Mesothelial cell of epicardium (in vitro differentiated cells): ENCODE results near the gene BCR. TPM values are rescaled to one million over a fixed set of nuclear protein-coding genes. Genes with fewer than 3 reads are reported as not detected.

Source experiments
- DNase-seq, 2 experiments: peaks; one replicate each; pipeline ENCODE4 v3.0.0; 2021; ENCODE audit warnings: low spot score in 2 of 2; ENCODE audit not compliant: unreplicated experiment in 2 of 2
- H3K27ac Mint-ChIP-seq: 2 replicates; pipeline ENCODE4 v1.8.0; 2021; ENCODE audit warnings: mixed read lengths
- H3K27me3 Mint-ChIP-seq: 2 replicates; pipeline ENCODE4 v1.8.0; 2021; ENCODE audit warnings: low read depth, mixed read lengths
- H3K36me3 Mint-ChIP-seq: 2 replicates; pipeline ENCODE4 v1.8.0; 2021; ENCODE audit warnings: mixed read lengths
- H3K4me1 Mint-ChIP-seq: 2 replicates; pipeline ENCODE4 v1.8.0; 2021; ENCODE audit warnings: mixed read lengths
- H3K4me3 Mint-ChIP-seq: 2 replicates; pipeline ENCODE4 v1.8.0; 2021; ENCODE audit warnings: mild to moderate bottlenecking, moderate library complexity, mixed read lengths
- H3K9me3 Mint-ChIP-seq: 2 replicates; pipeline ENCODE4 v1.8.0; 2021; ENCODE audit warnings: mixed read lengths
- total RNA-seq: library from RNA; stranded (reverse); gene quantifications from 3 replicates; pipeline ENCODE4 v1.2.1, GENCODE V29; 2021
- TF ChIP-seq, protein P1 (sequence below): fragments of 200-600 bp; sonication (generic); IDR thresholded peaks from one replicate; pipeline ENCODE4 v1.5.0; 2021; ENCODE audit warnings: antibody characterized with exemption; ENCODE audit not compliant: unreplicated experiment

Gene BCR
- total RNA-seq, 1 donor from 2014 or later: 72.4 TPM

DNA sequence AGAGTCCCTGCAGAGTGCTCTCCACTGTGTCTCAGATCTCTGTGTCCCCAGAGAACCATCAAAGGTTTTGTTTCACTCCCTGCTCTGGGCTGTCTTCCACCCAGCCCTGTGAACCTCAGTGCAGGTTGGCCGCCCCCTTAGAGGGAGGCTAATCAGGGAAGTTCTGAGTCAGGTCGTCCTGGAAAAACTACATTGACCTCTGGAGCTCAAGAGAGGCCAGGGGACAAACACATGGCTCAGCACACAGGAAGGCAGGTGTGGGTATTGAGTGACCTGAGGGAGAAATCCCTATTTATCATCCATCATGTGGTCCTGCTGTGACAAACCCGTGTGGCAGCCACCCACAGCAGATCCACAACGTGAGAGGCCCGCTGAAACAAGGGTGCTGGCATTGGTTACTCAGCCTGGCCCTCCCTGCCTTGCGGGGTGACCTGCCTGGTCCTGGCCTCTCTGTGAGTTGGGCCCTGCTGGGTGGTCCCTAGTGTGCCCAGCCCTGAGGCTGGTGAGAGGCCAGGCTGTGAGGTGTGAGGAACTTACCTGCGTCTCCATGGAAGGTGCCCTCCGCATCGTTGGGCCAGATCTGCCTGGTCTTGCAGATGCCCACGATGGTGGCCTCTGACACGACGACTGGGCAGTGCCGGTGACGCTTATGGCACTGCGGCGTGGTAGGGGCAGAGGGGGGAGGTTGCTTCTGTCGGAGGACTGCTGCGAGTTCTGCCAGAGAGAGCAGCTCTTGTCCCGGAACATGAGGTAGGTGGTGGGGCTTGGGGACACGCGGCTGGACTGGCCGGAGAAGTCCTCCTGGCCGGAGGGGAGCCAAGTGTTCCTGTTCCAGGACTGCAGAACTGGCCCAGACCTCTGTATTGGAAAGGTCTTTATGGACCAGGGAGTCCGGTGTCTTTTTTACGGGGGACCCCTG lies 669 bp upstream of the BCR start:
- Mint-ChIP-seq H3K27ac (no peak overlapping the region), H3K36me3 (peaks cover 16% of the 10 kb centered on the region), H3K4me3 (peak overlapping the region; percentile 75), H3K27me3 (no peaks in the 10 kb centered on the region), H3K4me1 (peaks cover 37% of the 10 kb centered on the region), H3K9me3 (peaks cover 17% of the 10 kb centered on the region)
- TF ChIP-seq, protein P1, sequence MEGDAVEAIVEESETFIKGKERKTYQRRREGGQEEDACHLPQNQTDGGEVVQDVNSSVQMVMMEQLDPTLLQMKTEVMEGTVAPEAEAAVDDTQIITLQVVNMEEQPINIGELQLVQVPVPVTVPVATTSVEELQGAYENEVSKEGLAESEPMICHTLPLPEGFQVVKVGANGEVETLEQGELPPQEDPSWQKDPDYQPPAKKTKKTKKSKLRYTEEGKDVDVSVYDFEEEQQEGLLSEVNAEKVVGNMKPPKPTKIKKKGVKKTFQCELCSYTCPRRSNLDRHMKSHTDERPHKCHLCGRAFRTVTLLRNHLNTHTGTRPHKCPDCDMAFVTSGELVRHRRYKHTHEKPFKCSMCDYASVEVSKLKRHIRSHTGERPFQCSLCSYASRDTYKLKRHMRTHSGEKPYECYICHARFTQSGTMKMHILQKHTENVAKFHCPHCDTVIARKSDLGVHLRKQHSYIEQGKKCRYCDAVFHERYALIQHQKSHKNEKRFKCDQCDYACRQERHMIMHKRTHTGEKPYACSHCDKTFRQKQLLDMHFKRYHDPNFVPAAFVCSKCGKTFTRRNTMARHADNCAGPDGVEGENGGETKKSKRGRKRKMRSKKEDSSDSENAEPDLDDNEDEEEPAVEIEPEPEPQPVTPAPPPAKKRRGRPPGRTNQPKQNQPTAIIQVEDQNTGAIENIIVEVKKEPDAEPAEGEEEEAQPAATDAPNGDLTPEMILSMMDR: no peak
- no peak for DNase-seq

DNA sequence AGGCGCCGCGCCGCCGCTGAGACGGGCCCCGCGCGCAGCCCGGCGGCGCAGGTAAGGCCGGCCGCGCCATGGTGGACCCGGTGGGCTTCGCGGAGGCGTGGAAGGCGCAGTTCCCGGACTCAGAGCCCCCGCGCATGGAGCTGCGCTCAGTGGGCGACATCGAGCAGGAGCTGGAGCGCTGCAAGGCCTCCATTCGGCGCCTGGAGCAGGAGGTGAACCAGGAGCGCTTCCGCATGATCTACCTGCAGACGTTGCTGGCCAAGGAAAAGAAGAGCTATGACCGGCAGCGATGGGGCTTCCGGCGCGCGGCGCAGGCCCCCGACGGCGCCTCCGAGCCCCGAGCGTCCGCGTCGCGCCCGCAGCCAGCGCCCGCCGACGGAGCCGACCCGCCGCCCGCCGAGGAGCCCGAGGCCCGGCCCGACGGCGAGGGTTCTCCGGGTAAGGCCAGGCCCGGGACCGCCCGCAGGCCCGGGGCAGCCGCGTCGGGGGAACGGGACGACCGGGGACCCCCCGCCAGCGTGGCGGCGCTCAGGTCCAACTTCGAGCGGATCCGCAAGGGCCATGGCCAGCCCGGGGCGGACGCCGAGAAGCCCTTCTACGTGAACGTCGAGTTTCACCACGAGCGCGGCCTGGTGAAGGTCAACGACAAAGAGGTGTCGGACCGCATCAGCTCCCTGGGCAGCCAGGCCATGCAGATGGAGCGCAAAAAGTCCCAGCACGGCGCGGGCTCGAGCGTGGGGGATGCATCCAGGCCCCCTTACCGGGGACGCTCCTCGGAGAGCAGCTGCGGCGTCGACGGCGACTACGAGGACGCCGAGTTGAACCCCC lies 798 bp downstream of the BCR start:
- TF ChIP-seq, protein P1: no peak
- H3K36me3 Mint-ChIP-seq: peaks cover 15% of the 10 kb centered on the region
- peak in 1 of 2 experiments; percentile 46 for DNase-seq
- H3K9me3 Mint-ChIP-seq: peaks cover 13% of the 10 kb centered on the region
- no peaks in the 10 kb centered on the region for H3K27me3 Mint-ChIP-seq
- H3K27ac Mint-ChIP-seq: no peak overlapping the region
- peak overlapping the region; percentile 79 for H3K4me3 Mint-ChIP-seq
- H3K4me1 Mint-ChIP-seq: peaks cover 43% of the 10 kb centered on the region

DNA sequence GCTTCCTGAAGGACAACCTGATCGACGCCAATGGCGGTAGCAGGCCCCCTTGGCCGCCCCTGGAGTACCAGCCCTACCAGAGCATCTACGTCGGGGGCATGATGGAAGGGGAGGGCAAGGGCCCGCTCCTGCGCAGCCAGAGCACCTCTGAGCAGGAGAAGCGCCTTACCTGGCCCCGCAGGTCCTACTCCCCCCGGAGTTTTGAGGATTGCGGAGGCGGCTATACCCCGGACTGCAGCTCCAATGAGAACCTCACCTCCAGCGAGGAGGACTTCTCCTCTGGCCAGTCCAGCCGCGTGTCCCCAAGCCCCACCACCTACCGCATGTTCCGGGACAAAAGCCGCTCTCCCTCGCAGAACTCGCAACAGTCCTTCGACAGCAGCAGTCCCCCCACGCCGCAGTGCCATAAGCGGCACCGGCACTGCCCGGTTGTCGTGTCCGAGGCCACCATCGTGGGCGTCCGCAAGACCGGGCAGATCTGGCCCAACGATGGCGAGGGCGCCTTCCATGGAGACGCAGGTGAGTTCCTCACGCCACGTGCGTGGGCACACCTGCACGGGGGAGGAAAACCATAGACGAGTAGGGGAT lies 1.5 kb downstream of the BCR start:
- H3K4me3 Mint-ChIP-seq: peak overlapping the region; percentile 68
- H3K27ac Mint-ChIP-seq: no peak overlapping the region
- no peak for DNase-seq
- peaks cover 6% of the 10 kb centered on the region for H3K9me3 Mint-ChIP-seq
- peaks cover 13% of the 10 kb centered on the region for H3K36me3 Mint-ChIP-seq
- H3K4me1 Mint-ChIP-seq: peaks cover 43% of the 10 kb centered on the region
- TF ChIP-seq, protein P1: no peak
- no peaks in the 10 kb centered on the region for H3K27me3 Mint-ChIP-seq

DNA sequence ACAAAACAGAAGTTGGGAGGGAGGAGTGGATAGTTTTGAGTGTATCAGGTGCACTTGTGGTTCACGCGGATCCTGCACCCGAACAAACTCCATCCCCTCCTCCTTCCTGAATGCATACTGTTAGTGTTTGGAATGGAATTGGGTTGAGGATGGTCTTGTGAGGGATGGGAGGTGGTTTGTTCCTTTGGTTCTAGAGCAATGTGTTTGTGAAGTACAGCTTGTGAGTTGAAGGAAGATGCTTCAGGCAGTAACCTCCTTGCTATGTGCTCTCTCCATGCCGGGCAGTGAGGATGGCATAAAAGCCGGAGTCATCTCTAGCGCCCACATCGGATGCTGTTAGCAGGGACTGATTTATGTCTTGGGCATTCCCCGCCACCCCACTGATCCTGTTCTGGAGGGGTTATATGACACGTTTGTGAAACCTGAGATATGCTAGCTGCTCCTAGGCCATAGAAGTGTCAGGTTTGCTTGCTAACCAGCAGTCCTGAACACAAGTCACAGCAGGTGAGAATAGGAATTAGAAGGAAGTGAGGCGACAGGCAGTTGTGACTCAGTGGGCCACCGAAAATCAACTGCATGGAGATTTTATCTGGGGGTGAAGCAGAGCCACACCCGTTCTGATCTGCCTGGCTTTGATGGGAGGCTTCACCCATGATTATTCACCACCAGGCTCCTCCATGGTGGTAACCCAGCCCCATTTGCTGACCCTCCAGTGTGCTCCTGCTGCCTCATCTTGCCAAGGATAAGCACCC lies 2.2 kb downstream of the BCR start:
- Mint-ChIP-seq H3K36me3 (peaks cover 8% of the 10 kb centered on the region), H3K4me3 (peak overlapping the region; percentile 68), H3K9me3 (no peaks in the 10 kb centered on the region), H3K27ac (peak overlapping the region; percentile 22), H3K4me1 (peaks cover 43% of the 10 kb centered on the region), H3K27me3 (no peaks in the 10 kb centered on the region)
- no peak for DNase-seq
- TF ChIP-seq, protein P1: no peak
